GM12801 (cell line): Measurements from ENCODE around the gene MAP4K4.

Experiments
- CTCF ChIP-seq: IDR thresholded peaks from one replicate; pipeline ENCODE4 v1.5.1; 2011; ENCODE audit warnings: control low read depth; ENCODE audit not compliant: insufficient read length; ENCODE audit errors: extremely low read depth

Gene MAP4K4

GRCh38 chr2:101725038-101725437, 27.5 kb downstream of the MAP4K4 start:
- TF ChIP-seq CTCF, result no peak

GRCh38 chr2:101725515-101726192, 28.1 kb downstream of the MAP4K4 start:
- TF ChIP-seq CTCF, result no peak

GRCh38 chr2:101728865-101729264, 31.4 kb downstream of the MAP4K4 start:
- TF ChIP-seq CTCF, result no peak

- TF ChIP-seq CTCF, result no peak
Observed at GRCh38 chr2:101729521-101730190, 32.1 kb downstream of the MAP4K4 start.

GRCh38 chr2:101731221-101732054, 33.9 kb downstream of the MAP4K4 start:
- no peak for TF ChIP-seq CTCF

GRCh38 chr2:101732199-101732598, 34.7 kb downstream of the MAP4K4 start:
- no peak for TF ChIP-seq CTCF

GRCh38 chr2:101732773-101733256, 35.3 kb downstream of the MAP4K4 start:
- TF ChIP-seq CTCF, result no peak
